ENCODE results near the gene UNC5A.

UNC5A gene

GRCh38 chr5:176881816-176882566, 71.6 kb downstream of the UNC5A start:
- no peak for DNase-seq

GRCh38 chr5:176882567-176882903, 72.2 kb downstream of the UNC5A start:
- DNase-seq, result no peak

GRCh38 chr5:176883700-176884570, 73.6 kb downstream of the UNC5A start:
- DNase-seq, result no peak

GRCh38 chr5:176884571-176884890, 74.2 kb downstream of the UNC5A start:
- DNase-seq, result no peak

- no peak for DNase-seq
These were observed 76.2 kb downstream of the UNC5A start for GRCh38 chr5:176886336-176887251.

GRCh38 chr5:176887252-176887849, 77.0 kb downstream of the UNC5A start:
- no peak for DNase-seq

- DNase-seq, result no peak
These were observed 77.9 kb downstream of the UNC5A start for GRCh38 chr5:176888016-176888864.

- no peak for DNase-seq
These were observed 78.5 kb downstream of the UNC5A start for GRCh38 chr5:176888865-176889165.

- DNase-seq, result no peak
These were observed 79.2 kb downstream of the UNC5A start for GRCh38 chr5:176889321-176890280.

- DNase-seq, result no peak
These were observed 80.3 kb downstream of the UNC5A start for GRCh38 chr5:176890455-176891330.

GRCh38 chr5:176891331-176891958, 81.1 kb downstream of the UNC5A start:
- DNase-seq, result no peak

- DNase-seq, result no peak
These were observed 82.3 kb downstream of the UNC5A start for GRCh38 chr5:176892663-176893062.

- DNase-seq, result no peak
These were observed 83.9 kb downstream of the UNC5A start for GRCh38 chr5:176894298-176894697.

- DNase-seq, result no peak
These were observed 85.5 kb downstream of the UNC5A start for GRCh38 chr5:176895831-176896230.

- no peak for DNase-seq
These were observed 86.9 kb downstream of the UNC5A start for GRCh38 chr5:176897263-176897662.

- no peak for DNase-seq
These were observed 89.0 kb downstream of the UNC5A start, which contains the start of gene HK3 for GRCh38 chr5:176899296-176899891. Gene HK3, minus strand, starts transcription at chr5:176899346. Its CDS starts 3,187 bp downstream, at chr5:176896159.

GRCh38 chr5:176899946-176900779, 89.8 kb downstream of the UNC5A start:
- DNase-seq, result no peak

- no peak for DNase-seq
These were observed 90.4 kb downstream of the UNC5A start for GRCh38 chr5:176900780-176901204.
